OCI-LY1 (cell line): ENCODE results near the gene CRAT.

Experiments
- H2AFZ ChIP-seq: fragments of 200-600 bp; sonication (generic), shearing (Covaris generic); 2 replicates; pipeline ENCODE4 v1.6.0; 2014; ENCODE audit warnings: antibody characterized with exemption, mild to moderate bottlenecking, low read length
- H3F3A ChIP-seq: fragments of 200-600 bp; sonication (generic), shearing (Covaris generic); 2 replicates; pipeline ENCODE4 v1.6.0; 2014; ENCODE audit warnings: mild to moderate bottlenecking, antibody characterized with exemption, low read length, moderate library complexity; ENCODE audit not compliant: insufficient read depth
- H3K27ac ChIP-seq: fragments of 200-600 bp; sonication (generic); 2 replicates; pipeline ENCODE4 v1.5.1; 2014; ENCODE audit warnings: low read length, mixed run types, mild to moderate bottlenecking, low read depth; ENCODE audit not compliant: poor library complexity, severe bottlenecking
- H3K27me3 ChIP-seq: fragments of 200-600 bp; sonication (generic); 2 replicates; pipeline ENCODE4 v1.6.0; 2014; ENCODE audit warnings: antibody characterized with exemption, mild to moderate bottlenecking, low read length, moderate library complexity; ENCODE audit not compliant: insufficient read depth
- H3K36me3 ChIP-seq: fragments of 200-600 bp; sonication (generic); 2 replicates; pipeline ENCODE4 v1.6.1; 2014; ENCODE audit warnings: mild to moderate bottlenecking, antibody characterized with exemption, low read length, moderate library complexity, mixed read lengths; ENCODE audit not compliant: insufficient read depth
- H3K4me1 ChIP-seq: fragments of 200-600 bp; sonication (generic); 2 replicates; pipeline ENCODE4 v1.5.1; 2014; ENCODE audit warnings: mild to moderate bottlenecking, low read length, moderate library complexity; ENCODE audit not compliant: insufficient read depth, severe bottlenecking
- H3K4me2 ChIP-seq: fragments of 200-600 bp; sonication (generic), shearing (Covaris generic); 2 replicates; pipeline ENCODE4 v1.6.1; 2014; ENCODE audit warnings: low read length
- H3K4me3 ChIP-seq: fragments of 200-600 bp; sonication (generic); 2 replicates; pipeline ENCODE4 v1.5.1; 2014; ENCODE audit warnings: low read length, low read depth, mild to moderate bottlenecking, mixed read lengths; ENCODE audit not compliant: poor library complexity, severe bottlenecking
- H3K79me2 ChIP-seq: fragments of 200-600 bp; shearing (Covaris generic); 2 replicates; pipeline ENCODE4 v1.6.1; 2016; ENCODE audit warnings: mixed run types, low read length, mixed read lengths; ENCODE audit not compliant: insufficient read depth
- H3K9ac ChIP-seq: fragments of 200-600 bp; sonication (generic), shearing (Covaris generic); 2 replicates; pipeline ENCODE4 v1.6.1; 2014; ENCODE audit warnings: mild to moderate bottlenecking, low read length, mixed read lengths
- H3K9me2 ChIP-seq: fragments of 200-600 bp; sonication (generic), shearing (Covaris generic); 2 replicates; pipeline ENCODE4 v1.6.1; 2014; ENCODE audit warnings: low read depth, mild to moderate bottlenecking, low read length, mixed read lengths
- H3K9me3 ChIP-seq: fragments of 200-600 bp; shearing (Covaris generic); 2 replicates; pipeline ENCODE4 v1.6.1; 2014; ENCODE audit warnings: low read length, mixed read lengths
- H4K20me1 ChIP-seq: fragments of 200-600 bp; sonication (generic), shearing (Covaris generic); 2 replicates; pipeline ENCODE4 v1.6.0; 2016; ENCODE audit warnings: mild to moderate bottlenecking, low read length; ENCODE audit not compliant: insufficient read depth
- EZH2 ChIP-seq: fragments of 200-600 bp; sonication (generic), shearing (Covaris generic); IDR thresholded peaks from 2 replicates; pipeline ENCODE4 v1.8.0; 2017; ENCODE audit warnings: borderline replicate concordance, mixed run types, mild to moderate bottlenecking, antibody characterized with exemption, low read length, moderate library complexity, mixed read lengths
- TF ChIP-seq, protein P1 (sequence below): fragments of 200-600 bp; sonication (generic), shearing (Covaris generic); IDR thresholded peaks from 2 replicates; pipeline ENCODE4 v1.5.1; 2017; ENCODE audit warnings: mild to moderate bottlenecking, antibody characterized with exemption, low read length, moderate library complexity, mixed read lengths

CRAT gene

DNA sequence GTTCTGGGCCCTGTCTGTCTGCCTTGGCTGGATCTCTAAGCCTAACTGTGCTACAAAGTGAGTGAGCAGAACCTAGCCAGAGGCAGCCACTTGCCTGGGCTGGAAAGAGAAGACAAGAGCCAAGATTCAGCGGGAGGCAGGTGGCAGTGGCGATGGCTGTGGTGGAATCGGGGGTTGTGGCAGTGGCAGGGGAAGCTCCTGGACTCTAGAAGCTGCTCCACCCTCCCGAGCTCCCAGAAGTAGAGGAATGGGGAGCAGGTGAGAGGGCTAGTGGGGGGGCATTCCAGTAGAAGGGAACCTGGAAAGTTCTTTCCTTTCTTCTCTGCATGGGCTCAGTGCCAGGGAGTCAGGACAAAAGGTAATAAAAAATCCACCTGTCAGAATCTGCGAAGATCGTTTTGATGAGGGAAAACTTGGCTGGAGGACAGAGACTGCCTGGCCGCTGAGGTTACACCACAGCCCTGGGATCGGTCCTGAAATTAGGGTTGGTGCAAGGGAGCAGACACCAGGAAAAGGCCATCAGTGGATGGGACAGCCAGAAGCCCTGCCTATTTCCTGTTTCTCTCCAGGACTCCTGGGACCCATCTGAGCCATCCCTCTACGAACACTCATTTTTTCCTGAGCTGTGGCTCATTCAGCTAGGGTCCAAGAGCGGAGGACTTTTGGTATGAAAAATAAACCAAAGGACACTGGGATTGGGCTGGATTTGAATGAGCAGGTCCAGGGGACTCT is 1.6 kb downstream of the CRAT start:
- Histone ChIP-seq H3K4me3 (no peak overlapping the region), H3K9ac (no peak overlapping the region), H3K27me3 (0 out of 2 replicates have a peak, but pooled peaks cover 3% of the 10 kb centered on the region), H3K79me2 (peaks cover 13% of the 10 kb centered on the region), H3K36me3 (no peaks in the 10 kb centered on the region), H3K9me2 (no peaks in the 10 kb centered on the region), H3K4me2 (no peak overlapping the region), H3K9me3 (no peaks in the 10 kb centered on the region), H2AFZ (no peak overlapping the region), H3K27ac (no peak overlapping the region), H4K20me1 (no peaks in the 10 kb centered on the region), H3F3A (no peaks in the 10 kb centered on the region), H3K4me1 (peaks cover 27% of the 10 kb centered on the region)
- TF ChIP-seq, protein P1, sequence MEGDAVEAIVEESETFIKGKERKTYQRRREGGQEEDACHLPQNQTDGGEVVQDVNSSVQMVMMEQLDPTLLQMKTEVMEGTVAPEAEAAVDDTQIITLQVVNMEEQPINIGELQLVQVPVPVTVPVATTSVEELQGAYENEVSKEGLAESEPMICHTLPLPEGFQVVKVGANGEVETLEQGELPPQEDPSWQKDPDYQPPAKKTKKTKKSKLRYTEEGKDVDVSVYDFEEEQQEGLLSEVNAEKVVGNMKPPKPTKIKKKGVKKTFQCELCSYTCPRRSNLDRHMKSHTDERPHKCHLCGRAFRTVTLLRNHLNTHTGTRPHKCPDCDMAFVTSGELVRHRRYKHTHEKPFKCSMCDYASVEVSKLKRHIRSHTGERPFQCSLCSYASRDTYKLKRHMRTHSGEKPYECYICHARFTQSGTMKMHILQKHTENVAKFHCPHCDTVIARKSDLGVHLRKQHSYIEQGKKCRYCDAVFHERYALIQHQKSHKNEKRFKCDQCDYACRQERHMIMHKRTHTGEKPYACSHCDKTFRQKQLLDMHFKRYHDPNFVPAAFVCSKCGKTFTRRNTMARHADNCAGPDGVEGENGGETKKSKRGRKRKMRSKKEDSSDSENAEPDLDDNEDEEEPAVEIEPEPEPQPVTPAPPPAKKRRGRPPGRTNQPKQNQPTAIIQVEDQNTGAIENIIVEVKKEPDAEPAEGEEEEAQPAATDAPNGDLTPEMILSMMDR, result no peak
- no peak for TF ChIP-seq EZH2

DNA sequence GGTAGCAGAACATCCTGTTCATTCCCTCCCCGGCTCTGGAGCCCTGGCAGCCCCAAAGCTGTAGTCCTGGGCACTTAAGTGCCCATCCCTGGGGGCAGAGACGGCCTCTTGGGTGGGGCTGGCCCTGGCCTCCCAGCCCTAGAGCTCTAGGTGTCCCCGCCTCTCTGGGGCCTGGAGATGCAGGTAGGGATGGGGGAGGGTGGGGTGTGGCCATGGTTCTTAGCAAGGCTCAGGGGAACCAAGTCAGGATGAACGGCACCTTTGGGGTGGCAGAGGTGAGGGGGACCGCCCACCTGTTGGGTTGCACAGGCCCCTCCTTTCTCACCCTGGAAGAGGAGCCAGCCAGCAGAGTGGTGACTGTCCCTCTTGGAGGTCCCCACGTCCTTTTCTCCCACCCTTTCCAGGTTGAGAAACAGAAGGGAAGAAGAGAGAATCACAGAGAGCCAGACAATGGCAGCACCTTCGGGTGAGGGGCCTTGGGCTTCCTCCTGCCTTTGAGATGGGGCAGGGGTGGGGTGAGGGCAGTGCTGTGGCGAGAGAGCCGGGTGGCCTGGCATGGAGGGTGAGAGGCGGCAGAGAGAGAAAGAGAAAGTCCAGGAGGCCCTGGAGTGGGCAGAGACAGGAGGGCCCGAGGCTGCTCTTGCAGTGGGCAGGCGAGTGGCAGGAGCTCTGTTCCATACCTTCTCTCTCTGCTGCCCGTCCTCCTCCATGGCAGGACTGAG is 2.3 kb downstream of the CRAT start:
- 0 out of 2 replicates have a peak, but pooled peaks cover 3% of the 10 kb centered on the region for H3K27me3 ChIP-seq
- H3K79me2 ChIP-seq, result peaks cover 7% of the 10 kb centered on the region
- no peaks in the 10 kb centered on the region for H3F3A ChIP-seq
- no peak overlapping the region for H3K9ac ChIP-seq
- peaks cover 19% of the 10 kb centered on the region for H3K4me1 ChIP-seq
- no peaks in the 10 kb centered on the region for H3K36me3 ChIP-seq
- no peaks in the 10 kb centered on the region for H3K9me2 ChIP-seq
- H4K20me1 ChIP-seq, result no peaks in the 10 kb centered on the region
- no peak overlapping the region for H3K4me3 ChIP-seq
- TF ChIP-seq, protein P1, result no peak
- no peak for TF ChIP-seq EZH2
- no peak overlapping the region for H2AFZ ChIP-seq
- H3K4me2 ChIP-seq, result no peak overlapping the region
- H3K27ac ChIP-seq, result no peak overlapping the region
- H3K9me3 ChIP-seq, result no peaks in the 10 kb centered on the region

DNA sequence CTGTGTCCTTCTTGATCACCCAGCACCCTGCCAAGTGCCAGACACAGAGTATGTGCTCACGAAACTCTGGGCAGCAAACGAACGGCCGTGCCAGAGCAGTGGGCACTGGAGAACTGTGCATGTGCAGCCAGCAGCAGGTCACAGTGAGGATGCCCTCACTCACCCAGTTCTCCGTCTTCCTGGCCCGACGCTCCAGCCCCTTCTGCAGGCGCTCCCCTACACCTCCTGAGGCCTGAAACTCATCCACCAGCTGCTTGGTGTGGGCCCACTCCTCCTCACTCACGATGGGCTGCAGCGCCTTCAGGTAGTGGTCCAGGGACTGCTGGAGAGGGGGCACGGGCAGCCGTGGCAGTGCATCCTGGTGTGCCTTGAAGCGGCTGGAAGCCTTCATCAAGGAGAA is 2.9 kb downstream of the CRAT start:
- Histone ChIP-seq H3K36me3 (no peaks in the 10 kb centered on the region), H3K9me3 (no peaks in the 10 kb centered on the region), H3K9me2 (no peaks in the 10 kb centered on the region), H4K20me1 (no peaks in the 10 kb centered on the region), H3K4me2 (no peak overlapping the region), H3K4me3 (no peak overlapping the region), H3K4me1 (peaks cover 14% of the 10 kb centered on the region), H2AFZ (no peak overlapping the region), H3K9ac (no peak overlapping the region), H3K27ac (no peak overlapping the region), H3K79me2 (peaks cover 7% of the 10 kb centered on the region), H3F3A (no peaks in the 10 kb centered on the region), H3K27me3 (0 out of 2 replicates have a peak, but pooled peaks cover 4% of the 10 kb centered on the region)
- TF ChIP-seq, protein P1, result no peak
- TF ChIP-seq EZH2, result no peak
